ENCODE data around the gene SPPL2B.
"Not testable (repeated sequence)": the region's sequence is repeated elsewhere in the genome, so short reads cannot be mapped to it uniquely, and the experiment has no call there.

The SPPL2B gene, protein sequence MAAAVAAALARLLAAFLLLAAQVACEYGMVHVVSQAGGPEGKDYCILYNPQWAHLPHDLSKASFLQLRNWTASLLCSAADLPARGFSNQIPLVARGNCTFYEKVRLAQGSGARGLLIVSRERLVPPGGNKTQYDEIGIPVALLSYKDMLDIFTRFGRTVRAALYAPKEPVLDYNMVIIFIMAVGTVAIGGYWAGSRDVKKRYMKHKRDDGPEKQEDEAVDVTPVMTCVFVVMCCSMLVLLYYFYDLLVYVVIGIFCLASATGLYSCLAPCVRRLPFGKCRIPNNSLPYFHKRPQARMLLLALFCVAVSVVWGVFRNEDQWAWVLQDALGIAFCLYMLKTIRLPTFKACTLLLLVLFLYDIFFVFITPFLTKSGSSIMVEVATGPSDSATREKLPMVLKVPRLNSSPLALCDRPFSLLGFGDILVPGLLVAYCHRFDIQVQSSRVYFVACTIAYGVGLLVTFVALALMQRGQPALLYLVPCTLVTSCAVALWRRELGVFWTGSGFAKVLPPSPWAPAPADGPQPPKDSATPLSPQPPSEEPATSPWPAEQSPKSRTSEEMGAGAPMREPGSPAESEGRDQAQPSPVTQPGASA

GRCh38 chr19:2328401-2329148, at the start of gene SPPL2B, which contains the start of gene LSM7:
TSS of gene SPPL2B (plus strand) at chr19:2328684. CDS start at chr19:2328710, 26 bp downstream.
TSS of gene LSM7 (minus strand) at chr19:2328586. CDS start at chr19:2328566, 20 bp downstream.
- DNase-seq: no peak

DNA sequence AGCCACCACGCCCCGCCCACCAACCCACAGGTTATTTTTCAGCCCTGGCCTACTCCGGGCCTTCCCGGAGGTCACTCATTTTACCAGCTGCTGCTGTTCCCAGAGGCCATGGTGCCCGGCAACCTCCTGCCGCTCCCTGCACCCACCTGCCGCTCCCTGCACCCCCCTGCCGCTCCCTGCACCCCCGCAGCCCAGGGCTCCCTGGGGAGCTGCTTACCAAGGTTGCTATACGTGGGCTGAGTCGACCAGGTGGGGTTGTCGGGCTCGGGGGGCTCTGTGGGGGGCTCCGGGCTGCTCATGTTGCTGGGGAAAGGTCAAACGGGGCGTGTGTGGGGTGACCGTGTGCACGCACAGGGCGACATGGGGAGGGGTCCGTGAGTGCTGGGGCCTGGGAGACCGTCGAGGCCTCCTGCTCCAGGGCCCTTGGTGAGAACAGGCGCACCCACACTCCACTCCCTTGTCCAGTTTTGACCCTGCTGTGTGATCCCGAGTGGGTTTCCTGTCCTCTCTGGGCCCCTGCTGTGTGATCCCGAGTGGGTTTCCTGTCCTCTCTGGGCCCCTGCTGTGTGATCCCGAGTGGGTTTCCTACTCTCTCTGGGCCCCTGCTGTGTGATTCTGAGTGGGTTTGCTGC, 47.7 kb upstream of the SPPL2B start:
- DNase-seq: no peak

- DNase-seq: not testable (repeated sequence)
Measured at GRCh38 chr19:2281265-2282061, 47.0 kb upstream of the SPPL2B start.

- DNase-seq: no peak
Measured at GRCh38 chr19:2282062-2282861, 46.2 kb upstream of the SPPL2B start, which contains the start of gene PEAK3. TSS of gene PEAK3 (minus strand) at chr19:2282175. CDS start at chr19:2280931, 1,244 bp downstream.

DNA sequence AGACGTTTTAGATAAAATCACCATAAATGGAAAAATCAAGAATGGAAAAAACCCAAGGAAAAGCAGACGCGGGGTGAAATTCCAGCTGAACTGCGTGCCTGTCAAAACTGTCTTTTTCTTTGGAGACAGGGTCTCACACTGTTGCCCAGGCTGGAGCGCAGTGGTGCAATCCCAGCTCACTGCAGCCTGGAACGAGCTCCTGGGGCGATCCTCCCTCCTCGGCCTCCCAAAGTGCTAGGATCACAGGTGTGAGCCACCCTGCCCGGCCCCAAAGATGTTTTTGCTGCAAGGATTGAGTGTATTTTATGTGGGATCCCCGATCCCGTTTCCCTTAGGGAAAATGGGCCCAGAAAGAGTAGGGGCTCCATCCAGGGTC, 45.6 kb upstream of the SPPL2B start:
- no peak for DNase-seq

DNA sequence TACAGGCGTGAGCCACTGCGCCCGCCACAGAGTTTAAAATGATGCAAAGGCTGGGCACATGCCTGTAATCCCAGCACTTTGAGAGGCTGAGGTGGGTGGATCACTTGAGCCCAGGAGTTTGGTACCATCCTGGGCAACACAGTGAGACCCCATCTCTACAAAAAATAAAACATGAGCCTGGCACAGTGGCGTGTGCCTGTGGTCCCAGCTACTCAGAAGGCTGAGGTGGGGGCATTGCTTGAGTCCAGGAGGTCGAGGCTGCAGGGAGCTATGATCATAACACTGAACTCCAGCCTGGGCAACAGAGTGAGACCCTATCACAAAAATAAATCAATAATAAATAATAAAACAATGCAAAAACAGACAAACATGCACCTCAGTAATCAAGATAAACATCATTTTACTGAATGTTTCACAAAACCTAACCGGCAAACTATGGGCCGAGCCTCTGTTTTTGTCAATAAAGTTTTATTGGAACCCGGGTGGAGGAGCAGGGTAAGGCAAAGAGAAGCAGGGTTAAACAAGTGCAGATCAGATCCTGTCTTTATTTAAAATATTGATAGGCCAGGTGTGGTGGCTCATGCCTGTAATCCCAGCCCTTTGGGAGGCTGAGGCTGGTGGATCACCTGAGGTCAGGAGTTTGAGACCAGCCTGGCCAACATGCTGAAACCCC, 44.5 kb upstream of the SPPL2B start:
- DNase-seq: no peak

DNA sequence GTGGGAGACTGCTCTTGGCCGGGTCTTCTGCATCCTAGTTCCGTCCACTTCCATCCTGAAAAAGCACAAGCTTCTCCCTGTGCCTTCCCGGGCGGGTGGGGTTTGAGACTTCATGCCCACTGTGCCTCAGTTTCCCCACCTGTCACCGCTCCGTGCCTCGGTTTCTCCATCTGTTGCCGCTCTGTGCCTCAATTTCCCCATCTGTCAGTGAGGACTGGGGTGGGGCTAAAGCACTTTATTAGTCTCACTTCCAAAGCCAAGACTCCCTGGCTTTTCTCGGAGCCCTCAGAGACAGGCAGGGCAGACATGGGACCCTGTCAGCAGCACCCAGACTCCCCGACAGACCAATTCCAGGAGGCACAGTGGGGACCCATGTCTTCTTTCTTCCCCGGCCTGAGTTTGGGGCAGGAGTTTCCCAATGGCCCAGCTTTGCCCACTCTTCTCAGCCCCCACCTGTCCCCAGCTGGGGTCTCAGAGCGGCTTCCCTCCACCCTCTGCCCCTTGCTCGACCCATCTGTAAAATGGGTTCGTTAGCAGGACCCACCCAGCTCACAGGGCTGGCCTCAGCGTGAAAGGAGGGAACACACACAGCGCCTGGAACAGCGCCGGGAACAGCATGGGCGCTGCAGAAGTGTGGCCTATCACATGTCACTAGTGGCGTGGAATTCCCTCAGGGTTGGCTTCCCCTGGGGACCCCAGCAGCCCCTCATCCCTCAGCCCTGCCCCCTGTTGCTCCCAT, 41.9 kb upstream of the SPPL2B start:
- DNase-seq: no peak

GRCh38 chr19:2287585-2288337, 40.7 kb upstream of the SPPL2B start:
- DNase-seq: no peak

DNA sequence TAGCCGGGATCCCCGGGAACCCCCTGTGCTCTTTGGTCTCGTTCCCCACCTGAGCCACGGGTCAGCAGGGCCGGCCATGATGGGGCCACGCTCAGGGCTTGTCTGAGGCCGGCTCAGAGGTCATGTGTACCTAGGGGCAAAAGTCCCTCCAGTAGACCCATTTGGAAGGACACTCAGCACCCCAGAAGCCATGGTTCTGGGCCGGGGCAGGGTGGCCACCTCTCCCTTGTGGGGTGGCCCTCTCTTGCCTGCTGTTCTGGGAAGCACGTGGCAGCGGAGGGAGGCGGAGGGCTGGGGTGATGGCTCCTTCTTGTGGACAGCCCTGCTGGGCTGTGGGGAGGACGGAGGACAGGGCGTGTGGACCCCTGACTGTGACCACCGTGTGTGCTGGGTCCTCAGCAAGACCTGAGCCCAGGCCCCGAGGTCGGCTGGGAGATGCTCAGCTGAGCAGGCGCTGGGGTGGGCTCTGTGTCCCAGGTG, 40.1 kb upstream of the SPPL2B start:
- DNase-seq: no peak

- no peak for DNase-seq
Measured at GRCh38 chr19:2288818-2289713, 39.4 kb upstream of the SPPL2B start.

GRCh38 chr19:2289714-2290435, 38.6 kb upstream of the SPPL2B start:
- no peak for DNase-seq

GRCh38 chr19:2290441-2291184, 37.9 kb upstream of the SPPL2B start:
- no peak for DNase-seq

DNA sequence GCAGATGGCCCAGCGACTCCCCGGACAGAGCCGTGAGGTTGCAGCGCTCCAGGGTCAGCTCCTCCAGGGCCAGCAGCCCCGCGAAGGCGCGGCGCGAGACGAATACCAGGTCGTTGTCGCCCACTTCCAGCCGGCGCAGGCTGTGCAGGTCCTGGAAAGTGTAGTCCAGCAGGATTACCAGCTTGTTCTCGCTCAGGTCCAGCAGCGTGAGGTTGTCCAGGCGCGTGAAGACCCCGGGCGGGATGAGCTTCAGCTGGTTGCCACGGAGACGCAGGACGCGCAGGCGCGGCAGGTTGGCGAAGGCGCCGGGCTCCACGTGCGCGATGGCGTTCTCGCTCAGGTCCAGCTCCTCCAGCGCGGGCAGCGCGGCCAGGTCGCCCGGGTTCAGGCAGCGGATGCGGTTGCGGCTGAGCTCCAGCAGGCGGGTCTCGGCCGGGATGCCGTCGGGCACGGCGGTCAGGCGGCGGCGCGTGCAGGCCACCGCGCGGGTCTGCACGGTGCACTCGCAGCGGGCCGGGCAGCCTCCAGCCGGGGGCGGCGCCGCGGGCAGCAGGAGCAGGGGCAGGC, 37.2 kb upstream of the SPPL2B start:
- no peak for DNase-seq

DNA sequence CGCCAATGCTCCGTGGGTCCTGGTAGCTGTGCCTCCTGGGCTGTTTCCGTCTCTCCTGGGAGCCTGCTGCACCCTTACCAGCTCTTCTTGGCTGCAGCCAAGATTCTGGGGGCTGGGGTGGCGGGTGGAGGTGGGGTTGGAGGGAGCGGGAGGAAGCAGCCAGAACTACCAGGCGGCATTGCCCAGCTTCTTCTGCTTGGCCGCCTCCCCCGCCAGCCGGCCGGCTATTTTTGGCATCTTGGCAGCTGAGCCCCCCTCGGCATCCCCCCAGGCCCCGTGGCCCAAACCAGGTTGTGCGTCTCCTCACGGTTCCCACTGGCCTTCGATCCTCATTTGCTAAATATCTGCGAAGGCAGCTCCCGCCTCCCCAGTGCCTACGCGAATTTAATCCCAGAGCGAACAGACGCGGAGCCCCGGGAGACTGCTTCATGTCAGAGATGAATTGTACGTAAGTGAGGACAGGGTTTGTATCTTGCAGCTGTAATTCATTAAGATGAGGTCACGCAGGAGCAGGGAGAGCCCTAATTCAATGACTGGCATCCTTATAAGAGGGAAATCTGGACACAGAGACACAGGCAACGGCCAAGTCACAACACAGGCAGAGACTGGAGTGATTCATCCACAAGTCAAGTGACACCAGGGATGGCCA, 33.7 kb upstream of the SPPL2B start:
- DNase-seq: no peak

DNA sequence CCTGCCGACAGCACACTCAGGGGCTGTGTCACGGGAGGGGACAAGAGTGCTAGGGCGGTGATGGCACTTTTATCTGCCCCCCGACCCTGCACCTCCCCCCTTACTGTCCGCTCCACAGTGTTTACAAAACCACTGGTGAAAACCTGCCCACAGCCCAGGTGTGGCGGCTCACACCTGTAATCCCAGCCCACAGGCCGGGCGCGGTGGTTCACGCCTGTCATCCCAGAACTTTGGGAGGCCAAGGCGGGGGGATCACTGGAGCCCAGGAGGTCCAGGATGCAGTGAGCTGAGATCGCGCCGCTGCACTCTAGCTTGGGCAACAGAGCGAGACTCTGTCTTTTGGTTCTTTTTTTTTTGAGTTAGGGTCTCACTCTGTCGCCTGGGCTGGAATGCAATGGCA, 32.3 kb upstream of the SPPL2B start:
- no peak for DNase-seq

DNA sequence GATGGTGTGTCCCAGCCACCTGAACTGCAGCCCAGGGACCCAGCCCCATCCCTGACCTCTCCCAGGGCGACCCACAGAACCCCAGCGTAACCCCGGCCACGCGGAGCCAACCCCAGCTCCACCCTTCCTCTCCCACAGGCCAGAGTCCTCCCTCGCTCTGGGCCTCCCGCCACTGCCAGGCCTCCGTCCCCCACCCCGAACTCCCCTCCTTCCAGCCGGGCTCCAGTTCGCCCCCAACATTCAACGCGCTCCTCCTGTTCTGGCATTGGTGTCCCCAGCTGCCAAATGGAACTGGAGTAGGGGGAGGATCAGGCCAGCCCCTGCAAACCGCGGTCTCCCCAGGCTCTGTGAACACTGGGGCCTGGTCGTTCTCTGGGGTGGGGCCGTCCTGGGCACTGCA, 28.0 kb upstream of the SPPL2B start:
- DNase-seq: no peak
